Measurements from ENCODE around the gene GIMD1. TPM values are rescaled to one million over a fixed set of nuclear protein-coding genes. Genes with fewer than 3 reads are reported as not detected.
"Not testable (repeated sequence)": the region's sequence is repeated elsewhere in the genome, so short reads cannot be mapped to it uniquely, and the experiment has no call there.

GIMD1 gene
- not detected for polyA plus RNA-seq (2013, experiment 1 of 2; ENCODE audit: insufficient read length)
- not detected for polyA plus RNA-seq (2013, experiment 2 of 2; ENCODE audit: insufficient read length)

GRCh38 chr4:106368678-106369077, at the start of gene GIMD1:
GIMD1 (minus strand) TSS chr4:106368778; CDS start chr4:106367435, 1,343 bp downstream.
- no peak for DNase-seq

DNA sequence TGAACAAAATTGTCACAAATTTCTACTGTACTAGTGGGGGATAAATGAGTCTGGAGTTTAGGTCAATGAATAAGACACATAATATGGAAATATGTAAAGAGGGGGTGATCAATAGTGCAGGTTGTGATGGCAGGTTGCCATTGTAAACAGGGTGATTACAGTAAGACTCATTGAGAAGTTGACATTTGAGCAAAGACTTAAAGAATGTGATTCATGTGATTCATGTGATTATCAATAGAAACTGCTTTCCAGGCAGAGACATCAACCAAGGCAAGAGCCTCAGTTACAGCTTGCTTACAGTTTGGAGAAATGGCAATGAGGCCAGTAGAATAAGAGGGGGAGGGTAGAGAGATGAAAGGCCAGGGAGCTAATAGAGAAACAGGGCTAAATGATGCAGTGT, 45.8 kb upstream of the GIMD1 start:
- no peak for DNase-seq

DNA sequence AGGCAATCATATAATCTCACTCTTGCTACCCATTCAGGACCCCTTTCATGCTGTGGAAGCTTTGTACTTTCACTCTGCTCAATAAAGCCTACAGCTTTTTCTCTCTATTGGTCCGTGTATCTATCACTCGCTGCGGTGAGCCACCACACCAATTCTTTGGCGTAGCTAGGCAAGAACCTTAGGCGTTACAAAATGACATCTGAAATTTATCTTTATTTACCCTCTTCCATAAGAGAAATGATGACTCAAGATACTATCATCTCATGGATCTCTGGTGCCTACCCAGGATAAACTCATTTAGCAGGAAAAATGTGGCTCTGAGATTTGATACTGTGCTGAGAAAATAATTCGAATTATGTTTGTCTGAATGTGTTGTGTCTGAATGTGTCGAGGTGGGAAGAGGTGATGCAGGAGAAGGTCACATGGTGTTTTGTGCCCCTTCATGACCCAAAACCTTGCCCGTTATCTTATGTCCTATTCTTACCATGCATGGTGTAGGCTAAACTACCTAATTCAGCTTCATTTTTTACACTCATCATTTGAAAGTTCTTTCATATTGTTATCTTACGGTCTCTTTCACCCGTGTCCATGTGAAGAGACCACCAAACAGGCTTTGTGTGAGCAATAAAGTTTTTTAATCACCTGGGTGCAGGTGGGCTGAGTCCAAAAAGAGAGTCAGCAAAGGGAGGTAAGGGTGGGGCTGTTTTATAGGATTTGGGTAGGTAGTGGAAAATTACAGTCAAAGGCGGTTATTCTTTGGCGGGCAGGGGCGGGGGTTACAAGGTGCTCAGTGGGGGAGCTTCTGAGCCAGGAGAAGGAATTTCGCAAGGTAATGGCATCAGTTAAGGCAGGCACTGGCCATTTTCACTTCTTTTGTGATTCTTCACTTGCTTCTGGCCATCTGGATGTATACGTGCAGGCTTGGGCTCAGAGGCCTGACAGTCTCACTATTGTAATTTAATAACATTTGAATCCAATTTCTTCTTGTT, 41.6 kb upstream of the GIMD1 start:
- DNase-seq, result no peak

DNA sequence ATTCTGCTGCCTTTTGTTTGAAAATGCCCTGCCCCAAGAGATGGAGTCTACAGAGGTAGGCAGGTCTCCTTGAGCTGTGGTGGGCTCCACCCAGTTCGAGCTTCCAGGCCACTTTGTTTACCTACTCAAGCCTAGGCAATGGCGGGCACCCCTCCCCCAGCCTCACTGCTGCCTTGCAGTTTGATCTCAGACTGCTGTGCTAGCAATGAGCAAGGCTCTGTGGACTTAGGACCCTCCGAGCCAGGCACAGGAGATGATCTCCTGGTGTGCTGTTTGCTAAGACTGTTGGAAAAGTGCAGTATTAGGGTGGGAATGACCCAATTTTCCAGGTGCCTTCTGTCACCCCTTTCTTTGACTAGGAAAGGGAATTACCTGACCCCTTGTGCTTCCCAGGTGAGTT, 39.4 kb upstream of the GIMD1 start:
- not testable (repeated sequence) for DNase-seq

GRCh38 chr4:106401157-106401556, 32.6 kb upstream of the GIMD1 start:
- DNase-seq, result no peak

GRCh38 chr4:106398898-106399297, 30.3 kb upstream of the GIMD1 start:
- not testable (repeated sequence) for DNase-seq

DNA sequence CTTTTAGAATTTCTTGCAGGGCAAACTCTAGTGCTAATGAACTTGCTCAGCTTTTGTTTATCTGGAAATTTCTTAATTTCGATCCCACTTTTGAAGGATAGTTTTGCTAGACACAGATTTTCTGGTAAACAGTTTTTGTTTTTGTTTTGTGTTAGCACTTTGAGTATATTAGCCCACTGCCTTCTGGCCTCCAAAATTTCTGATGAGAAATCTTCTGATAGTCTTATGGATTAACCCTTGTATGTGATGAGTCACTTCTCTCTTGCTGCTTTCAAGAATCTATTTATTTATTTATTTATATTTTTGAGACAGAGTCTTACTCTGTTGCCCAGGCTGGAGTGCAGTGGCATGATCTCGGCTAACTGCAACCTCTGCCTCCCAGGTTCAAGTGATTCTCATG, 27.0 kb upstream of the GIMD1 start:
- no peak for DNase-seq

GRCh38 chr4:106385853-106386393, 17.3 kb upstream of the GIMD1 start:
- no peak for DNase-seq

DNA sequence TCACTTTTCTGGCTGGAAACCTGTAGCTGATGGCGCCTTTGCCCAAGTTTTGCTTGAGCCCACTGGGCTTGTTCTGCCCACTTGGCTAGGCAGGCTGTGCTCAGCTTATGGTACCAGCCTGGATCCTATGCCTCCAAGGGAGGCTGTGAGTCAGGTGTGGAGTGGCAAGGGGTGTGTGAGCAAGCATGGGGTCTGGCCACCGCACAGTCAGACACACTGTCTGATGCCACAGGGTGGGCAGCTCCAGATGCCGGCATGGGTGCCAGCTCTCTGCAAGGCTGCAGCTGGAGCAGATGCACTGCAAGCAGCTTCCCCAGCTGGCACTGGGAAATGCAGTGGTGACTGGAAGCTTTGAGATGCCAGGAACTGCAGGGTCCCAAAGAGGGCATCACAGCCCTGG, 16.3 kb upstream of the GIMD1 start:
- DNase-seq, result no peak

GRCh38 chr4:106380179-106380578, 11.6 kb upstream of the GIMD1 start:
- no peak for DNase-seq

GRCh38 chr4:106373026-106373425, 4.4 kb upstream of the GIMD1 start:
- DNase-seq, result no peak

DNA sequence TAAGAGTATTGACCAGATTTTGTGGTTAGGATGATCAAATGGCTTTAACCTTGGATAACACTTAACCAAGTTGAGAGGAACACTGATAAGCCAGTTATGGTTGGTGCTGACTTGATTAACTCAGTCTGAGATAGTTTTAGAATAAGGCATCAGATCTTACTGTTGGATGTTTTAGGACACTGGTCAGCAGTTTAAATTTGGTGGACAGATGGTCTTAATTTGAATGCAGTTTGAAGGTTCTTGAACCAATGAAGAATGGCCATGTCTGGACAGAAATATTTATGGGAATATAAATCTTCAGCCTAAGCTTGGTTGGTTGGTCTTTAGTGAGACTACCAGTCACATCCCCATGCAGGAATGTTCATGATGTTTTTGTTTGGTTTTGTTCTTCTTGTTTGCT, 2.6 kb upstream of the GIMD1 start:
- DNase-seq, result peak; percentile 32

GRCh38 chr4:106370214-106370613, 1.6 kb upstream of the GIMD1 start:
- DNase-seq, result no peak

GRCh38 chr4:106369456-106370060, 980 bp upstream of the GIMD1 start:
- peak; percentile 84 for DNase-seq

GRCh38 chr4:106367072-106367471, 1.5 kb downstream of the GIMD1 start:
- no peak for DNase-seq

GRCh38 chr4:106366026-106366425, 2.6 kb downstream of the GIMD1 start:
- peak; percentile 54 for DNase-seq

DNA sequence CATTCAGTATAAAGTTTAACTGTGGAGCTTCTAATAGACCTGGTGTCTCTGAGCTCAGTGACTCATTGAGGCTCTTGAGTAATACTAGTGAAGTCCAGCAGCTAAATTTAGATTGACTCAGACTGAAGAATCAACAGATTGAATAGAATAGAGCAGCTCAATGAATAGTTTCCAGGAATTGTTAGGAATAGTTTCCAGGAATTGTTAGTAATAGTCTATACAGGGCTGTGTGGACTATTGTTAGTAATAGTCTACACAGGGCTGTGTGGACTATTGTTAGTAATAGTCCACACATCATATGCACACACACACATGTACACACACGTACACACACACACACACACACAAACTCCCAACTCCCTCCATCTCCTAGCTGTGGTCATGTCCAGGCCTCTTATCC, 3.0 kb downstream of the GIMD1 start:
- peak; percentile 92 for DNase-seq

GRCh38 chr4:106364282-106364681, 4.3 kb downstream of the GIMD1 start:
- DNase-seq, result no peak

- DNase-seq, result no peak
Observed at GRCh38 chr4:106362086-106362825, 6.3 kb downstream of the GIMD1 start.

DNA sequence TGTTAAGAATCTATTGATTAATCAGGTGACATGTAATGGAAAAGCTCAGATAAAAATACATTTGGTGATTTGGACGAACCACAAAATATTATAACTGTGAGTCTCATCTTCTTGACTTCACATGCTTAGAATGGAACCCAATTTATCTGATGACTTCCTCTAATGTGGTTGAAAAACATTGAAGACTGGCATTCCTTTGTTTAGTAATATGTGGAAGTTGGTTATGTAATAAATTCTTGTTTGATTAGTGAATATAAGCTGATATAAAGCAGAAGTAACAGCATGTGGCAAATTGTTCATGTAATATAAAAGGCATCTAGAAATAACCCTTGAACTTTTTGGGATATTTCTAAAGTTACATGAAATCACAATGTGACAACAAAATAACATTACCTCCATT, 9.7 kb downstream of the GIMD1 start:
- DNase-seq, result peak; percentile 90

DNA sequence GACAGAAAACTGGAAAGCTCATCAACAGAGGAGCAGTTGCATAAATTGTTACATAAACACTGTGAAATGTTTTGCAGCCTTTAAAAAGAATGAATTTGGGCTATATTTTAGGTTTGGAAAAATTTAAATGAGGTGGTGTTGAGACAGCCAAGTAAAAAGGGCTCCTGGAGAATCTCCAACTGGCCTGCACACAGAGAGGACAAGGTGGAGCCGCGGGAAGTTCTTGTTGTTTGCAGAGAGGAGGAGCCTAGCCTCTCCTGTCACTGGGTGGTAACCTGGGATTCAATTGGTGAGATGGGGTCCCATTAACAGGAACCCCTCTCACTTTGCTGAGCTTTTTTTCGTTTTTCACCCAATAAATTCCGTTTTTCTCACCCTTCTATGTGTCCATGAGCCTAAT, 13.4 kb downstream of the GIMD1 start:
- DNase-seq, result no peak

DNA sequence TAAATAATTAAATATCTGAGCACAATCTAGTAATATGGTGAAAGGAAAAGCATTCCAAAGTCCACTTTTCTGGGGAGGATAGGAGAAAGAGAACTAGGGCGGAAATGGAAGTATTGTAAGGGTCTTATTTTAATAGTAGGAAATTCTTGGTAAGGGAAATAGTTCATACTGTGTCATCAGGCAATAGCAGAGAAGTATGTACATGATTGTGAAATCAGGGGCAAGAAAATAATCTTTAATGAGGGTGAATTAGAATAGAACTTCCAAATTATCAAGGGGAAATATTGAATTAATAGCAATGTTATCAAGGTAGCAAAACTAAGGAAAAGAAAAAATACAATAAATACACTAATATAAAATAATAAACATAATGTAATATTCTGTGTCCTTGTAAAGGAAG, 14.8 kb downstream of the GIMD1 start:
- no peak for DNase-seq

- no peak for DNase-seq
Observed at GRCh38 chr4:106351016-106351415, 17.6 kb downstream of the GIMD1 start.

Measured in fibroblast of skin of abdomen (primary cell).